Measurements from ENCODE around the gene ZCCHC24. TPM values are rescaled to one million over a fixed set of nuclear protein-coding genes. Genes with fewer than 3 reads are reported as not detected.

ZCCHC24 gene
- total and polyA plus RNA-seq, 3 donors from 2014 or later = 27.7 to 38.6 (median 31.3) TPM

DNA sequence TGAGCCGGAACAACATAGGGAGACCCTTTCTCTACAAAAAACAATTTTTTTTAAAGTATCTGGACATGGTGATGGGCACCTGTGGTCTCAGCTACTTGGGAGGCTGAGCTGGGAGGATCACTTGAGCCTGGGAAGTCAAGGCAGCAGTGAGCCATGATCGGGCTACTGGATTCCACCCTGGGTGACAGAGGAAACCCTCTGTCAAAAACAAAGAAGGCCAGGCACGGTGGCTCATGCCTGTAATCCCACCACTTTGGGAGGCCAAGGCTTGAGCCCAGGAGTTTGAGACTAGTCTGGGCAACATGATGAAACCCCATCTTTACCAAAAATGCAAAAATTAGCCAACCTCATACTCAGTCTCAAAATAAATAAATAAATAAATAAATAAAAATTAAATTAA, 19.9 kb upstream of the ZCCHC24 start:
- intact Hi-C loops (cut with DNase I; ENCODE audit: low total_unique reads) = loop anchor here (10.0 kb wide), 1 partner anchor 61 kb away; no protein-coding TSS in a partner anchor
- Histone ChIP-seq H3K4me1 (peaks cover 24% of the 10 kb centered on the region), H3K9me3 (no peaks in the 10 kb centered on the region), H3K4me3 (no peak overlapping the region), H3K27me3 (no peaks in the 10 kb centered on the region), H3K36me3 (ENCODE audit: low read depth, missing control alignments) (no peaks in the 10 kb centered on the region), H3K27ac (no peak overlapping the region)
- WGBS, 2 donors = 96% methylated on average over 3 of the region's 3 CpGs
- no peak for DNase-seq
- no peak for TF ChIP-seq POLR2A (IDR thresholded peaks at IDR 0.05)
- TF ChIP-seq, protein P1, sequence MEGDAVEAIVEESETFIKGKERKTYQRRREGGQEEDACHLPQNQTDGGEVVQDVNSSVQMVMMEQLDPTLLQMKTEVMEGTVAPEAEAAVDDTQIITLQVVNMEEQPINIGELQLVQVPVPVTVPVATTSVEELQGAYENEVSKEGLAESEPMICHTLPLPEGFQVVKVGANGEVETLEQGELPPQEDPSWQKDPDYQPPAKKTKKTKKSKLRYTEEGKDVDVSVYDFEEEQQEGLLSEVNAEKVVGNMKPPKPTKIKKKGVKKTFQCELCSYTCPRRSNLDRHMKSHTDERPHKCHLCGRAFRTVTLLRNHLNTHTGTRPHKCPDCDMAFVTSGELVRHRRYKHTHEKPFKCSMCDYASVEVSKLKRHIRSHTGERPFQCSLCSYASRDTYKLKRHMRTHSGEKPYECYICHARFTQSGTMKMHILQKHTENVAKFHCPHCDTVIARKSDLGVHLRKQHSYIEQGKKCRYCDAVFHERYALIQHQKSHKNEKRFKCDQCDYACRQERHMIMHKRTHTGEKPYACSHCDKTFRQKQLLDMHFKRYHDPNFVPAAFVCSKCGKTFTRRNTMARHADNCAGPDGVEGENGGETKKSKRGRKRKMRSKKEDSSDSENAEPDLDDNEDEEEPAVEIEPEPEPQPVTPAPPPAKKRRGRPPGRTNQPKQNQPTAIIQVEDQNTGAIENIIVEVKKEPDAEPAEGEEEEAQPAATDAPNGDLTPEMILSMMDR (IDR thresholded peaks at IDR 0.05) = no peak

DNA sequence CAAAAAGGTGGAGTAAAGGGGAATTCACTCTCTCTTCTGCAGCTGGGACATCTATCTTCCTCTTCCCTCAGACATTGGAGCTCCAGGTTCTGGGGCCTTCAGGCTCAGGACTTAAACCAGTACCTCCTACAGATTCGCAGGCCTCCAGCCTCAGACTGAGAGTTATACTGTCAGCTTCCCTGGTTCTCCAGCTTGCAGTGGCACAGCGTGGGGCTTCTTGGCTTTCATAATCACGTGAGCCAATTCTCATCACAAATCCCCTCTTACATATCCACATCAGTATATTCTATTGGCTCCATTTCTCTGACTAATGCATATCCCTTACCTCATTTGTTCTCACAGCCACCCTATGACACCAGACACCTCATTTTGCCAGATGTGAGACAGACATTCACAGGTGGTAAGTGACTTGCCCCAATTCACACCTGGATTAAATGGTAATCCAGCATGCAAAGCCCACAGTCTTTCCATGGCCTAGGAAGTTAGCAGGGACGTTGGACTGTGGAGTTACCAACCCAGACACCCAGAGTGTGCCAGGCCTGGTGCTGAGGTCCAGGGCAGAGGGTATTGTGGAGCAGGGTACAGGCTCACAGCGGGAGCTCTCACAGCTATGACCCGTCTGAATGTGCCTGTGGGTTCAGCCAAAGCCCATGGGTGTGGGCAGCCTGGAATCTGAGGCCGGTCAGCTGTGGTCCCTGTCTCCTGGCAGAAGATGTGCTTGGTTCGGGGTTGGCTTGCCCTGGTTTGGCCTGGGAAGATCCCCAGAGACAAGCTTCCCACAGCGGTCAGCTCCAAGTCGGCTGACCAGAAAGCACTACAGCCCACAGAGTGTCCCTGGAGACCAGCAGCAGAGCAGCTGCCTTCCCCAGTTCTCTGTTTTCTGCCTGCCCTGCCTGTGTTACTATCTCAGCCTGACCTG, 18.4 kb upstream of the ZCCHC24 start:
- TF ChIP-seq, protein P1 (IDR thresholded peaks at IDR 0.05) = no peak
- 57 to 82% methylated on average over 5 to 10 of the region's 10 CpGs for WGBS, 2 donors
- Histone ChIP-seq H3K27me3 (no peaks in the 10 kb centered on the region), H3K4me1 (peaks cover 24% of the 10 kb centered on the region), H3K4me3 (no peak overlapping the region), H3K27ac (no peak overlapping the region), H3K36me3 (ENCODE audit: low read depth, missing control alignments) (no peaks in the 10 kb centered on the region), H3K9me3 (no peaks in the 10 kb centered on the region)
- intact Hi-C loops (cut with DNase I; ENCODE audit: low total_unique reads) = loop anchor here (10.0 kb wide), 1 partner anchor 59 kb away; no protein-coding TSS in a partner anchor
- DNase-seq = peak; percentile 48

DNA sequence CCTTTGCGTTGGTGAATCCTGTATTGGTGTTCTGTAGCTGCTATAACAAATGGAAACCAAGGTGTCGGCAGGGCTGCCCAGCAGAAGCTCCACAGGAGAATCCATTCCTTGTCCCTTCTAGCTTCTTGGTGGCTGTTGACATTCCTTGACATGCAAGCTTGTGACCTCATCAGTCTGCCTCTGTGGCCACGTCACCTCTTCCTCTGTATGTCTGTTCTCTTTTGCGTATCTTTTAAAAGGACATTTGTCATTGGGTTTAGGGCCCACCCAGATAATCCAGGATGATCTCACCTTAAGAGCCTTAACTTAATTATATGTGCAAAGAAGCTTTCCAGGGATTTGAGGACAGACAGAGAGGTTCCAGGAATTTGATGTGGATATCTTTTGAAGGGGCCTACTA, 15.3 kb upstream of the ZCCHC24 start:
- Histone ChIP-seq H3K27ac (no peak overlapping the region), H3K4me3 (no peak overlapping the region), H3K9me3 (no peaks in the 10 kb centered on the region), H3K4me1 (peaks cover 11% of the 10 kb centered on the region), H3K36me3 (ENCODE audit: low read depth, missing control alignments) (no peaks in the 10 kb centered on the region), H3K27me3 (no peaks in the 10 kb centered on the region)
- DNase-seq = no peak
- intact Hi-C loops (cut with DNase I; ENCODE audit: low total_unique reads) = loop anchor here (10.0 kb wide), 1 partner anchor 56 kb away; no protein-coding TSS in a partner anchor
- TF ChIP-seq, protein P1 (IDR thresholded peaks at IDR 0.05) = no peak
- no peak for TF ChIP-seq POLR2A (IDR thresholded peaks at IDR 0.05)
- WGBS, 2 donors = 94 to 96% methylated on average over 4 of the region's 4 CpGs

DNA sequence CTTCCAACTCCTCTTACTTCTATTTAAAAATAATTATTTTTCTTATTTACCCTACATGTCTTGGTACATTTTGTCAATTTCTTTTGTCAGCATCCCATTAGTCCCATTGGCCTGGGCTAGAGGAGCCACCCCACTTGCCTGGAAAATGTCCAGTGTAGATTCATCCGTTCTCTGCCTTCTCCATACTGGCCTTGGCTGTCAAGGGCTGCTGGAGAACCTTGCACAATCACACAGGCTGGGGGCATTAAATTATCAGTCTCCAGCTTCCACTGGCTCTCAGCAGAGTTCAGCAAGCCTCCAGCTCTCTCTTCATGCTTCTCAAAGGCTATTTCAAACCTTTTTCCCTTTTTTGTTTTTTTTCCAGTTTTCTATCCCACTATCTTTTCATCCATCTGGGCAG, 13.8 kb upstream of the ZCCHC24 start:
- Histone ChIP-seq H3K9me3 (no peaks in the 10 kb centered on the region), H3K4me3 (no peak overlapping the region), H3K27ac (no peak overlapping the region), H3K36me3 (ENCODE audit: low read depth, missing control alignments) (no peaks in the 10 kb centered on the region), H3K27me3 (no peaks in the 10 kb centered on the region), H3K4me1 (peaks cover 6% of the 10 kb centered on the region)
- no peak for DNase-seq
- WGBS, 2 donors = 40 to 46% methylated on average over 1 of the region's 1 CpG
- intact Hi-C loops (cut with DNase I; ENCODE audit: low total_unique reads) = no loop called here
- TF ChIP-seq, protein P1 (IDR thresholded peaks at IDR 0.05) = no peak
- no peak for TF ChIP-seq POLR2A (IDR thresholded peaks at IDR 0.05)

All from testis (tissue), 3 donors.